ENCODE measurements around the gene TMEM115.
"Not testable (repeated sequence)": the region's sequence is repeated elsewhere in the genome, so short reads cannot be mapped to it uniquely, and the experiment has no call there.

TMEM115 gene

DNA sequence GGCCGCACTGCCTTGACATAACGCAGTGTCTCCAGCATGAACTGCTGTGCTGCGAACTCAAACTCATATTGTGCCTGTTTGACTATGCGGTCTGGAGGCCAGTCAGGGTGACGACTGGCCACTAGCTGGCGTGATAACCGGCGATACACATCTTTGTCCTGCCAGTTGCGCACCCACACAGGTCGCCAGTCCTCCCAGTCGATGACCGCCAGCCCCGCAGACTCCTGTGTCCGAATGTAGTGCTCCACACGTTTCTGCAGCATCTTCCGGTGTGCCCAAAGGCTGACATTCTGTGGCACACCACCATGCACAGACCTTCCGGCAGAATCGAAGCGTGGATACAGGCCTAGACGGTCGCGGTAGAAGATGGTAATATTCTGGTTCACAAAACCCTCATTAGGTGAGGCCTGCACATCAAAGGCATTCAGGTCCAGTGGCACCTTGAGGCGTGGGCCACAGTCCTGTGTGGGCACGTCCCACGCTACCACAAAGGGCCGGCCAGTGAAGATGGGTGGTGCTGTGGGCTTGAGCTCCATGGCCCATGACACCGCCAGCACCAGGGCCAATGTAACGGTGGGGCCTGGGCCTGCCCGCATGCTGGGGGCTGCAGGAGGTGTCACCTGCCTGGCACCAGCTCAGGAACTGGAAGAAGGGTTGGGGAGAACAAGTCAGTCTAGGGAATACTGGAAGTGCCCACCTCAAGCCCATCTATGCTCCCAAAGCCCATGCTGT lies 39.3 kb downstream of the TMEM115 start:
- DNase-seq (ENCODE audit: insufficient read length, low spot score) (no peak), FAIRE-seq (peak; percentile 70)

- FAIRE-seq = no peak
- no peak for DNase-seq (ENCODE audit: insufficient read length, low spot score)
These were observed 40.0 kb downstream of the TMEM115 start for GRCh38 chr3:50319181-50319893.

DNA sequence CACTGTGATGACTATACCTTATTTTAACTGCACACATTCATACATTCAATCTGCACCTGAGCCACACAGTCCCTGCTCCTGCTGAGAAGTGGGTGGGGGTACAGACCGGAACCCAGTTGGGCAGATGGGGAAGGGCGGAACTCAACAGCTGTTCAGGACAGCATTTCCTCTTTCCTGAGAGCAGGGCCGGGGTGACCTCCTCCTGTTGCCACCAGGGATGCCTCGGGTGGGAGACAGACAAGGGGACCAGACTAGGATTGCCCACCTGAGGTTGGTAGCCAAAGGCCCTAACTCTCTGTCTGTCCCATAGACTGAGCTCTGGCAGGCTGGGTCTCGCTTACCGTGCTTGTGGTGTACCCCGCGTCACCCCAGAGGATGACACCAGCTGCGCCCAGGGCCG lies 40.7 kb downstream of the TMEM115 start:
- FAIRE-seq (no peak), DNase-seq (ENCODE audit: insufficient read length, low spot score) (no peak)

- DNase-seq (ENCODE audit: insufficient read length, low spot score) = no peak
- no peak for FAIRE-seq
These were observed 41.2 kb downstream of the TMEM115 start for GRCh38 chr3:50318163-50318562.

- DNase-seq (ENCODE audit: insufficient read length, low spot score) (no peak), FAIRE-seq (peak; percentile 36)
These were observed 42.0 kb downstream of the TMEM115 start for GRCh38 chr3:50317300-50317699.

DNA sequence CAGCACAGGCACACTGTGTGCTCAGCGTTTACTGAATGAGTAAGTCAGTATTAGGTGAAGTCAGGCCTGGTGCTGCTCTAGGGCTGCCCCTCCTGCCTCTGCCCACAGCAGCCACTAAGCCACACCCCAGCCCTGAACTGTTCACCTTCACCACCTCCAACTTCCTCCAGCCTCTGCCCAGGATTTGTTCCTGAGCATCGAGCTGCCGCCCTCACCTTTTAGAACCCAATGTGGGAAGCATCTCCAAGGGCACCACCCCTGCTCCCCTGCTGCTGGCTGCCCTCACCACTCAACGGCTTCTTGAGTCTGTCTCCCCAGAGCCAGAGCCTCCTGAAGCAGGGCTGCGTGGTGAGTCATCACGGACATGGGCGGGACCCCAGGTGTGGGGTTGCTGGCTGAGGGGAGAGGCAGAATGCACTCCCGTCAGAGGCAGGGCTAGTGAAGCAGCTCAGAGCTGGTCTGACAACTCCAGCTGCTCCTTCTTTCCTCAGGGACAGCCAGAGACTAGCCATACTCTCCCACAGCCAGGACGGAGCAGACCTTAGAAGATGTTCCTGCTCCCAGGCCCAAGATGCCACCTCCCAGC lies 42.6 kb downstream of the TMEM115 start:
- DNase-seq (ENCODE audit: insufficient read length, low spot score) (peak; percentile 73), FAIRE-seq (peak; percentile 96)

DNA sequence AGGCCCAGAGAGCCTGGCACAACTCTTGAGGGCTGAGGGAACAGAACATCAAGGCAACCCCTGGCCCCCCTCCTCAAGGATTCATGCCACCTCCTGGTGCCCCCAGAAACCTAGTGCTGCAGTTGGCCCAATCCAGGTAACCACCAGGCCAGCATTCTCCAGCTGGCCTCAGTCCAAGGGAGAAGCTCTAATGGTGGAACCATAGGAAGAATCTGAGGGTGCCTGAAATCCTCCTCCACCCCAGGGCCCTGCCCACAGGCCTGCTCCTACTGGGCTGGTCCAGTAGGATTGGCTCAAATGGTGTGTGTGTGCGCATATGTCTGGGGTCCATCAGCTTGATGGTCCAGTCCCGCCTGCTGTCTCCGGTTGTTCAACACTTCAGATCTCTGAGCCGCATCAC lies 44.5 kb downstream of the TMEM115 start:
- FAIRE-seq = no peak
- DNase-seq (ENCODE audit: insufficient read length, low spot score) = no peak

GRCh38 chr3:50314342-50314741 lies 45.0 kb downstream of the TMEM115 start:
- DNase-seq (ENCODE audit: insufficient read length, low spot score) = no peak
- no peak for FAIRE-seq

DNA sequence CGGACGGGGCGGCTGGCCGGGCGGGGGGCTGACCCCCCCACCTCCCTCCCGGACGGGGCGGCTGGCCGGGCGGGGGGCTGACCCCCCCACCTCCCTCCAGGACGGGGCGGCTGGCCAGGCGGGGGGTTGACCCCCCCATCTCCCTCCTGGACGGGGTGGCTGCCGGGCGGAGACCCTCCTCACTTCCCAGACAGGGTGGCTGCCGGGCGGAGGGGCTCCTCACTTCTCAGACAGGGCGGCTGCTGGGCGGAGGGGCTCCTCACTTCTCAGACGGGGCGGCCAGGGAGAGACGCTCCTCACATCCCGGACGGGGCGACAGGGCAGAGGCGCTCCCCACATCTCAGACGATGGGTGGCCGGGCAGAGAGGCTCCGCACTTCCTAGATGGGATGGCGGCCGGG lies 47.3 kb downstream of the TMEM115 start:
- DNase-seq (ENCODE audit: insufficient read length, low spot score); FAIRE-seq: not testable (repeated sequence)

Measured in HTR-8/SVneo (cell line).